SU-DHL-6 (cell line): Measurements from ENCODE around the gene MT3.

ENCODE experiments used
- EZH2phosphoT487 ChIP-seq: fragments of 200-600 bp; sonication (generic), shearing (Covaris generic); conservative IDR thresholded peaks from 2 replicates; pipeline ENCODE4 v1.6.1; 2018; ENCODE audit warnings: mild to moderate bottlenecking, antibody characterized with exemption, low read length, moderate library complexity, mixed read lengths
- TF ChIP-seq, protein P1 (sequence below): fragments of 200-600 bp; sonication (generic); IDR thresholded peaks from one replicate; pipeline ENCODE4 v1.5.1; 2017; ENCODE audit warnings: antibody characterized with exemption, mild to moderate bottlenecking, low read length, moderate library complexity; ENCODE audit not compliant: insufficient read depth, poor library complexity, severe bottlenecking

DNA sequence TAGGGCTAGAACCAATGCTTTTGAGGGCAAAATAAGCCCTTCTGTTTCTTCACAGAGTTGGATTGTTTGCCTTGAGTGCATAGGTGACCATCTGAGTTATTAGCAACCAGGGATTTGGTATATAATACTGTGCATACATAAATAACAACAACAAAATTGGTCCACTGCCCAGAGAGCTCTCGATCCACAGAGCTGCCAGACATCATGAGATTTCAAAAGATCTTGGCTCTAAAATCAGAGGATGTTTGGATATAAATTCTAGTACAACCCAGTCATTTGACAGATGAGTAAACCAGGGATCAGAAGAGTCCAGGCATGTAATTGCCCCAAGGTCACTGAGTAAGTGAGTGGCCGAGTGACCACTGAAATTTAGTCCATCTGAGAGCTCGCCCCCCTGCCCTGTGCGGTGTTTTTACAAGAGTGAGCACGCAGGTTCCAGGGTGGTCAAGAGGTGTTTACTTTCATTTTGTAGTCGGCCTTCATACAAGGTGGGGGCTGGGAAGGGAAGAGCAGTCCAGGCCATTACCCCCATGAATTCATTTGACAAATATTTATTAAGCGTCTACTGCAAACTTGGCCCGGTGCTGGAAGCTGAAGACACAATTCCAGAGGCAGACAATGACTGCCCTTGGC lies 17.3 kb downstream of the MT3 start:
- TF ChIP-seq, protein P1, sequence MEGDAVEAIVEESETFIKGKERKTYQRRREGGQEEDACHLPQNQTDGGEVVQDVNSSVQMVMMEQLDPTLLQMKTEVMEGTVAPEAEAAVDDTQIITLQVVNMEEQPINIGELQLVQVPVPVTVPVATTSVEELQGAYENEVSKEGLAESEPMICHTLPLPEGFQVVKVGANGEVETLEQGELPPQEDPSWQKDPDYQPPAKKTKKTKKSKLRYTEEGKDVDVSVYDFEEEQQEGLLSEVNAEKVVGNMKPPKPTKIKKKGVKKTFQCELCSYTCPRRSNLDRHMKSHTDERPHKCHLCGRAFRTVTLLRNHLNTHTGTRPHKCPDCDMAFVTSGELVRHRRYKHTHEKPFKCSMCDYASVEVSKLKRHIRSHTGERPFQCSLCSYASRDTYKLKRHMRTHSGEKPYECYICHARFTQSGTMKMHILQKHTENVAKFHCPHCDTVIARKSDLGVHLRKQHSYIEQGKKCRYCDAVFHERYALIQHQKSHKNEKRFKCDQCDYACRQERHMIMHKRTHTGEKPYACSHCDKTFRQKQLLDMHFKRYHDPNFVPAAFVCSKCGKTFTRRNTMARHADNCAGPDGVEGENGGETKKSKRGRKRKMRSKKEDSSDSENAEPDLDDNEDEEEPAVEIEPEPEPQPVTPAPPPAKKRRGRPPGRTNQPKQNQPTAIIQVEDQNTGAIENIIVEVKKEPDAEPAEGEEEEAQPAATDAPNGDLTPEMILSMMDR = no peak
- TF ChIP-seq EZH2phosphoT487 = no peak
